C1 segment of cervical spinal cord (tissue), 14 donors: ENCODE results near the gene ADI1.
"Not testable (repeated sequence)": the region's sequence is repeated elsewhere in the genome, so short reads cannot be mapped to it uniquely, and the experiment has no call there.

ENCODE experiments used
- DNase-seq, 14 donors: peaks; one replicate each; lab custom pipeline; 2025; lab: John Stamatoyannopoulos, UW

Gene ADI1

DNA sequence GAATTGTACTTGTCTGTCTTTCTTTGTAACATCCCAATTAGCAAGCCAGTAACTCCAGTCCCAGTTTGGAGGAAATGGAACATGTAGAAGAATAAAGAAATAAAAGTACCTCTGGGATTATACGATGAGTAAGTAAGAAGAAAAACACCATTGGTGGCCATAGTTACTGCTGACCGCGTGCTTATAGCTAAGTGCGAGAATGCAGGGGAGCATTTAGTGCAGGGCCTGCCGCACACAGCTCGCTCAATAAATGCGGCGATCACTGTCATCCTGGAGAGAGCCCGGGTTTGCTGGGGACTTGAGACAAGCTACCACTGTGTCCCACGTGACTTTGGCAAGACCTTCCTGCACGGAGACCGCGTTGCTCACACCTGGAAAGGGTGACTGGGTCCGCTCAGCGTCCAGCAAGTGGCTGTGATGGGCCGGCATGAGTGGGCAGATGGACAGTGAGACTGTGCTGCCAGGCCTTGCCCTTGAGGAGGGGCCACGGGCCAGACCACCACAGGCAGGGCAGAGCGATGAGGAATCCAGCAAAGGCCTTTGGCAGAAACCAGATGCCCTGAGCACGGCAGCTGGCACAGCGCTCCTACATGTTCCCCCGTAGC is 54.8 kb downstream of the ADI1 start:
- no peak for DNase-seq

DNA sequence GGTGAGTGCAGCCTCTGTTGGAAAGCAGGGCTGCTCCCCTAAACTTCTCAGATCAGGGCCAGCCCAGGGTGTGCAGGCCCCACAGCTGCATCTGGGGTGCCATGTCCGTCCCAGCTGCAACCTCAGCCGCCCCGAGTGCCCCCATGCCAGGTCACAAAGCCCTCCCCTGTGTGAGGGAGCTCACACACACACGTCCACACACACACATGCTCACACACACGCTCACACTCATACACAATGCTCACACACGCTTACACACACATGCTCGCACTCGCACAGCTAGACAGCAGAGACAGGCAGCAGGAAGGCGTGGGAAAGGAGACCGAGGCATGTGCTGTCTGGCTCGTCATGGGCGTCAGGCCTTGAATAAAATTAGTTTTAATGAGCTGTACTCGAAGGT is 55.4 kb downstream of the ADI1 start:
- DNase-seq: no peak

- no peak for DNase-seq
Observed at GRCh38 chr2:3463186-3463835, 56.0 kb downstream of the ADI1 start.

- no peak for DNase-seq
Observed at GRCh38 chr2:3462493-3463104, 56.7 kb downstream of the ADI1 start.

DNA sequence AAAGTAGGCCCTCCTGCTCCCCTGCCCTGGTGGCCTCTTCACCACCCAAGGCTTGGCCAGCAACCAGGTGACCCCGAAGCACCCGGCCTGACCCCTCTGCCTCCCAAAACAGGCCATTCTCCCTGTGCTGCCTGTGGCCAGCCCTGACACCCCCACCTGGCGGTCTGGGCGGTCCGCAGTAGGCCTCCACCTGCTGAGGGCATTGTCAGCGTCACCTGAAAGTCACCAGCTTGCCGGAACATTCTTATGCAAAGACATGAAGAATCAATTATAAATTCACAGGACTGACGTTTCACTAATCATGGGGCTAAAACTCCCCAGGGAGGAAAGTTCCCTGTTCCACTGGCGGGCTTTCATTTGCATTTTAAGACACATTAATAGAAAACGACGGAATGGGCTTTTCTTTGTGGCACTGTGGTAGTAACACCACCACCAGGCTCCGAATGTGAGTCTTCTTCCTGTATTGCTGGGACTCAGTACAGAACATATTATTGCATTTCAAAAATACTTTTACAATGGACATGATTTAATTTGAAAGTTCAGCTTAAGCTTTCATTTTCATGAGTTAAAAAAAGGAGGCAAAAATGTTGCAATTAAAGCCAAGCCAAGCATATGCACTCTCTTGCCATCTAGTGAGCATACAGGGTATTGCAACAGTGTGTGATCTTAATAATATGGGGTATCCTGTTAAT is 57.4 kb downstream of the ADI1 start:
- peak in 1 of 14 donors; percentile 54 for DNase-seq

GRCh38 chr2:3460831-3461800 is 58.2 kb downstream of the ADI1 start:
- DNase-seq: peak in 1 of 14 donors; percentile 13

- DNase-seq: peak in 1 of 14 donors; percentile 28
Observed at GRCh38 chr2:3460156-3460555, 59.2 kb downstream of the ADI1 start.

GRCh38 chr2:3459185-3460015 is 59.9 kb downstream of the ADI1 start:
- no peak for DNase-seq

DNA sequence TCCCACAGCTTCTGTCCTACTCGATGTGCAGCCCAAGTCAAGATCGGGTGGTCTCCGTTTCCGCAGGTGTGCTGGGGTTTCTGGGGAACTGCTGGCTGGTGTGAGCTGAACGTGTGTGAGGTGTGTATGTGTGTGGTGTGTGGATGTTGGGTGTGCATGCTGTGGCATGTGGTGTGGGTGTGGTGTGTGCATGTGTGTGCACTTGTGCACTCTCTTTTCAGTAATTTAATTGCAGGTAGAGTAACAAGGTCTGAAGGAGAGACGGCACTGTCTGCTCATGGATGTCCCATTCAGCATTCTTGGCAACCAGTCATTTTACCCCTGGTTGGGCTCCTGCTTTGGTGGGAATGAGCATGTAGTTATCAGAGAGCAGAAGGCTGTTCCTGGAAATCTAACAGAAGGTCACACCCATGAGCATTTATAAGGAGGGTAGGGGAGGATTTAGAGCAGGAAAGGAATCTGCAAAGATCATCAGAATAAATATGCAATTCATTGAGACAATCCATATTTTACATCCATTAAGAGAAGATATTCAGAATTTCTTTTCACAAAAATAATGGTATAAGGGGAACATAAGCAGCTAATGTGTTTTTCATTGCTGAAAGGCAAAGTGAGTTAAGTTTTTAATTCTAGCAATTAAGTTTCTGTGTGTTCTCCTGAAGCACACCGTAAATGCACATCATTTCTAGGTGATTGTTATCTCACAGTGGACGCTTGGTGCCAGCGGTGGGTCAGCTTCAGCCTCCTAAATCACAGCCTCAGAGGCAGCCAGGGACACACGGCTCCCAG is 60.7 kb downstream of the ADI1 start:
- no peak for DNase-seq

GRCh38 chr2:3457524-3458395 is 61.6 kb downstream of the ADI1 start:
- no peak for DNase-seq

GRCh38 chr2:3456125-3456524 is 63.2 kb downstream of the ADI1 start:
- no peak for DNase-seq

DNA sequence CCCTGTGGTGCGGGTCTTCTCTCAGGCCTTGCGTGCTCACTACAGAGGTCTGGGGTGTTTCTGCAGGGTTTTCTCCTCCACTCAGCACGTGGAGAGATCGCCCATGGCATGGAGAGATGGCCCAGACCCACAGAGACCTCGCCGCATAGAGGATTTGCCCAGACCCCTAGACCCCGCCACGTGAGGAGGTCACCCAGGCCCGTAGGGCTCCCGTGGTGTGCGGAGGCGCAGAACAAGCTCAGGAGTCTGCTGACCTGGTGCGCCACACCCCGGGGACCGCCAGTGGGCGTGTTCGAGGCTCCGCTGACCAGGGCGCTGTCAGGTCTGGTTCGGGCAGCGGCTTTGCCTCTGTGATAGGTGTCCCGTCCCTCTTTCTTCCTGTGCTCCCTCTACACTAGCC is 64.5 kb downstream of the ADI1 start:
- DNase-seq: no peak

DNA sequence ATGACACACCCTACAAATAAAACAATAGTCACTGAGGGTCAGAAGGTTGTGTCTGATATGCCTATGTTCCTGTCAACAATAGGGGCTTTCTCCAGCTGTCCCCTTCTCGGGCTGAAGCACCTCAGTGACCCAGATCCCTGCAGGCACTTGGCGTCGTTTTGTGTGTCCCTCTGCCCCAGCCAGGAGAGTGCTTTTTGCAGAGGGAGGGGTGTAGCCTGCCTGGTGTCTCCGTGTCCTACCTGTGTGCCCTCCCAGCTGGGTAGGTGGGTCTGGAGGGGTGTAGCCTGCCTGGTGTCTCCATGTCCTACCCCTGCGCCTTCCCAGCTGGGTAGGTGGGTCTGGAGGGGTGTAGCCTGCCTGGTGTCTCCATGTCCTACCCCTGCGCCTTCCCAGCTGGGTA is 65.3 kb downstream of the ADI1 start:
- not testable (repeated sequence) for DNase-seq

DNA sequence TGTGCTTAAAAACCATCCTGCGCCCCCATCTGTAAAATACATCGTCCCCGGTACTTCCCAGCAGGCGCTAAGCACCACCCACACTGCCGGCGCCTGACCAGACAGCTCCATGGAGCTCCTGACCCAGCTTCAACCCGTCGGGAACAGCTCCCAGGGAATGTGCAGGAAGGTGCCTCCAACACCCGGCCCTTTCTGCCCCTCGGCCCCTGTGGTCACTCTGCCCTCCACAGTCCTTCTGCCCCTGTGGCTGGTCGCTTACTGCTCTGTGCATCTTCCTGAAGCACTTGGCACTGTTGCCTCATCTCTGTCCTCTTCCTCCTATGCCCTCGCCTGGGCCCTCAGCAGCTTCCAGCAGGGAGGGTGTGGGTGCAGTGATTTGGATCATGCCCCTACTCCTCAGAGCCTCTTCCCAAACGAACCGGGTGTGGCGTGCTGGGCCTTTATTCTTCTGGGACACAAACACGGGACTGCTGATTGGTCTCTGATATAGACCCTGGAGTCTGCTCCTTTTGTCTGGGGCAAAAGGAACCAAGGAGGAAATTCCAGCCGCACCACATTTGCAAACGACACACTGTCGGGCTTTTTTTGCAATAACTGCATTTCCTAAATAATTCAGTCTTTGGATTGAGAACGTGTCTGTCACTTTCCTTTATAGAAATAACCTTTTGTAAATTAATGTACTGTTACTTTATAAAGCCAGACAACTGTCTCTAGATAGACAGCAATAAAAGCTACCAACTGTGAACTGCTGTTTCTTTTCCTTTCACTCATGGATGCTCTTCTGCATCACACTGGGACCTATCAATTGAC is 65.9 kb downstream of the ADI1 start:
- DNase-seq: peak in 1 of 14 donors; percentile 11

DNA sequence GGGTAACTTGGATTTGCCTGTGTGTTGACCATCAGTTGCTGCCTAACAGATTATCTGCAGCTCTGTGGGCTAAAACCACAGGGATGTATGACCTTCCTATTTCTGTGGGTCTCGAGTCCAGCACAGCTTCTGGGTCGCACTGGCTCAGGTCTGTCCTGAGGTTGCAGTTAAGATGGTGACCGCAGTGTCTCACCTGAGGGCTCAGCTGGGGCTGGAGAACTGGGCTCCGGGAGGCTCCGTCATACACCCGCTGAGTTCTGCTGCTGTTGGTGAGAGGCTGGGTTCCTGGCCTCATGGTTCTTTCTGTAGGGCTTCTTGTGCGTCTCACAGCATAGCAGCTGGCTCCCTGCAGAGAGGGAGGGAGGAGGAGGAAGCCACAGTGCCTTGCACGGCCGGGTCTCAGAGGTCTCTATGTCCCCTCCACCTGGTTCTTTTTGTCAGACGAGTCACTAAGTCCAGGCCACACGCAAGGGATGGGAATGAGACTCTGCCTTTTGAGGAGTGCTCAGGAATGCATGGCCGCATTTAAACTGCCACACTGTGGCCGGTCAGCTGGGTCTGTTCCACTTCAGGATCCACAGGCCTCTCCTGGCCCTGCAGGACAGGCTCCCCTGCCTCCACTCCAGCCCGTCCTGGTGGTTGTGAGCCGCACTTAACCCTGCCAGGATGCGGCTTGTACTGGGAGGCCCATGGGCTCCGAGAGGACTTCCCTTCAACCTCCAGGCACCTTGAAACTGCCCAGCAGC is 67.2 kb downstream of the ADI1 start:
- no peak for DNase-seq

GRCh38 chr2:3451169-3451568 is 68.2 kb downstream of the ADI1 start:
- no peak for DNase-seq

- no peak for DNase-seq
Observed at GRCh38 chr2:3450385-3451010, 68.8 kb downstream of the ADI1 start.
